IPS-NIHi11 (cell line): Measurements from ENCODE around the gene PTPN14.
A peak's percentile ranks its signal among the peaks of the same experiment; 100 is the strongest.
"Not testable (repeated sequence)": the region's sequence is repeated elsewhere in the genome, so short reads cannot be mapped to it uniquely, and the experiment has no call there.

ENCODE experiments used
- DNase-seq: peaks from one replicate; pipeline ENCODE4 v3.0.0; 2012; ENCODE audit warnings: mixed read lengths, low spot score

Gene PTPN14

DNA sequence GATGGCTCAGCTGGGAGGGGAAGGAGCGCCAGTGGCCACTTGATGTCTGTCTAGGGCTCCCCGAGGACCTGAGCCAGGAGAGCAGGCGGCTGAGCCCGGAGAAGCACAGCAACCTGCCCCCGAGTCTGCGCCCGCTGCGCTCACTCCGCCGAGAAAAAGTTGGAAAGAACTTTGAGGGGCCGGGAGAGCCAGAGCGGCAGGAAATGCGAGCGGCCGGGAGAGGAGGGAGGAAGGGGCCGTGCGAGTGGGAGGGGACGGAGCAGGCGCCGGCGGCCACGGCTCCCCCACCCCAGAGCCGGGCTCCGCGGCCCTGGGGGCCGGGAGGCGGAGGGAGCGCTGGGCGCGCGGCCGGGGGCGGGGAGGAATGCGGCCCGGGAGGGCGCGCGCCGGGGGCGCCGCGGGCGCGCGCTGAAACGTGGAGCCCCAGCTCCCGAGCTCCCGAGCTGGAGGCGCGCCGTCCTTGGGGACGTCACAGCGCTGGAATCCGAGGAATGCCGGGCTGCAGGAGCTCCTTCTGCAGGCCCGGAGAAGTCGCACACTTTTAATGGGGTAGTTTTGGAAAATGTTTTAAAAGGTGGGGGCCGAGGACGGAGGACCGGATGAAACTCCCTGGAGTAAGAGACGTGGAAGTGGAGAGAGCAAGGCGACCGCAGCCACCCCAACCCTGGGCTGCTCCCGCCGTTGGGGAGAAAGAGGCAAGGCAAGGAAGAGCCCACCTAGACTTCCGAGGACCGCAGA, at the start of gene PTPN14:
Gene PTPN14, minus strand, starts transcription at position 167 of the 738 bp plus-strand sequence. CDS start 86,799 bp downstream, outside the sequence.
- DNase-seq, result peak; percentile 96

DNA sequence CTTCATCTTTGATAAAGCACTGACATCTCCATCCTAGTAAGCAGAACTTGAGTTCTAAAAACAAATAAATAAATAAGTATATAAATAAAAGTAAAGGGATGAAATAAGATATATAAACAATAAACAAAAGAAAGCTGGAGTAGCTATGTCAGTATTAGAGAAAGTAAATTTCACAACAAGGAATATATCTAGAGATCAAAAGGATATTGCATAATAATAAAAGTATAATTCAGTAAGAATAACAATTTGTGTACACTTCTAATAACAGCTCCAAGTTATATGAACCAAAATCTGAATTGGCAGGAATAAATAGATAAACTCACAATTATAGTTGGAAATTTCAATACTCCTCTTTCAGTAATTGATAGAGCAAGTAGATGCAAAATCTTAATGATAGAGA, 41.8 kb upstream of the PTPN14 start:
- no peak for DNase-seq

DNA sequence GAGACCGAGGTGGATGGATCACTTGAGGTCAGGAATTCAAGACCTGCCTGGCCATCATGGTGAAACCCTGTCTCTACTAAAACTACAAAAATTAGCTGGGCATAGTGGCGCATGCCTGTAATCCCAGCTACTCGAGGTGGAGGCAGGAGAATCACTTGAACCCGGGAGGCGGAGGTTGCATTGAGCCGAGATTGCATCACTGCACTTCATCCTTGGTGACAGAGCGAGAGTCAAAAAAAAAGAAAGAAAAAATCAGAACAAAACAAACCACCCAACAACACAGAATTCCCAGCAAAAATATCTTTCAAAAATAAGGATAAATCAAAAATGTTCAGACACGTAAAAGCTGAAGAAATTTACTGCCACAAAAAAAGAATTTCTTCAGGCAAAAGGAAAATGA, 40.5 kb upstream of the PTPN14 start:
- not testable (repeated sequence) for DNase-seq

DNA sequence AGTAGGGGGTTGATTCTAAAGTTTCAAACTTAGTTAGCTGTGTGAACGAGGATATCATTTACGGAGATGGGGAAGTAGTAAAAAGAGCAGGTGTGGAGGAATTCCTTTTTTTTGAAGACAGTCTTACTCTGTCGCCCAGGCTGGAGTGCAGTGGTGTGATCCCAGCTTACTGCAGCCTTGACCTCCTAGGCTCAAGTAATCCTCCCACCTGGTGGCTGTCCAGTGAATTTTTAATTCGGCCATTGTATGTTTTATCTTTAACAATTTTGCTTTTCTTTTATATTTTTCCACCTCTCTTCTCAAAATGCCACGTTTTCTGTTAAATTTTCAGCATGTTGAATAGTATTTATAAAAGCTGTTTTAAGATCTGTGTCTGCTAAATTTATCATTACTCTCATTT, 39.3 kb upstream of the PTPN14 start:
- DNase-seq, result no peak

DNA sequence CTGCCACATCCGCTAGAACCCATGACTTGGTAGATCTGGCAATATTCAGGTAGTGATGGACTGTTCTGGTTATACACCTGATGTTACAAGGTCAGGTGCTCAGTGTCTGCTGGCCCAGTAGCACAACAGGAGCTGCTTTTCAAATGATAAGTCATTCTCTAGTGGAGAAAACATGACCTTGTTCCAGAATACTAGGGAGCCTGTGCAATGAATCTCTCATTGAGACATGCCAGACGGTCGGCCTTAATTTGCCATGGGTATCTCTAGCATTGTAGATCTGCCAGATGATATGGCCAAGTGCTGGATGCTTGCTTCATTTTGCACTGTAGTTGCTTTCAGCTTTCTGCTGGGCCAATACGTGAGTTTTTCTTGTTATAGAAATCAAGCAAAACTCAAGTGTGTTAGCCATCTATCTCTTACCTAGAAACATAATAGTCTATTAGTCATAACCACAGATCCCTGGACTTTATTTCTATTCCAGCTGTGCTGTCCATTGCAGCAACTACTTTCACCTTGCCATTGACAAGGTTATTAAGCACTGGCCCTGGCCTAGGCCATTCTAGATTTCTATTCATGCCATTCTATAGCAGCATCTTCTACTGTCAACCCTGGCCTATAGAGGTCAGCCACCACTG, 37.7 kb upstream of the PTPN14 start:
- DNase-seq, result no peak

DNA sequence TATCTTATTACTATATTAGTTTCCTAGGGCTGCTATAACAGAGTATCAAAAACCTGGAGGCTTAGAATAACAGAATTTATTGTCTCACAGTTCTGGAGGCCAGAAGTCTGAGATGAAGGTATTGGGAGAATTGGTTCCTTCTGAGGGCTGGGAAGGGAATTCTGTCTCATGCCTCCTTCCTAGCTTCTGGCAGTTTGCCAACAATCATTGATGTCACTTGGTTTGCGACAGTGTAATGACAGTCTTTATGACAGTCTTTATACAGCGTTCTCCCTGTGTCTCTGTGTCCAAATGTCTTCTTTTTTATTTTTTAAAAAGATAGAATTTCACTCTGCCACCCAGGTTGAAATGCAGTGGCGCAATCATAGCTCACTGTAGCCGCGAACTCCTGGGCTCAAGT, 35.8 kb upstream of the PTPN14 start:
- no peak for DNase-seq

DNA sequence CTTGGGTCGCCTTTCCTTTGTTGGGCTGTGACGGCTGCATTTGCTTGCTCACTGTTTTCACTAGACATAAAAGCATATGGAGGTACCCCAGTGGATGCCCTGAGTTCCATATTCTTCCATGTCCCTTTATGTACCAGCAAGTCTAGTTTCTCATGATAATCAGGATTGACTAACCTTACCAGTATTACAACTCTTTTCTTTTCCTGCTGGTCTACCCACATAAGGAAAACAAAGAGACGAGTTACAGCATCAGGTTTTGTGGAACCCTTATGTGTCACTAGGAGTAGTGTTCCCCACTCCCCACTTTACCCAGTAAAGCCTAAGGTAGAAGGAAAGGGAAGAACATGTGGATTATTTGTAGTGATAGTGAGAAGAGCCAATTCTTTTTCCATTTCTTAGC, 35.2 kb upstream of the PTPN14 start:
- no peak for DNase-seq

DNA sequence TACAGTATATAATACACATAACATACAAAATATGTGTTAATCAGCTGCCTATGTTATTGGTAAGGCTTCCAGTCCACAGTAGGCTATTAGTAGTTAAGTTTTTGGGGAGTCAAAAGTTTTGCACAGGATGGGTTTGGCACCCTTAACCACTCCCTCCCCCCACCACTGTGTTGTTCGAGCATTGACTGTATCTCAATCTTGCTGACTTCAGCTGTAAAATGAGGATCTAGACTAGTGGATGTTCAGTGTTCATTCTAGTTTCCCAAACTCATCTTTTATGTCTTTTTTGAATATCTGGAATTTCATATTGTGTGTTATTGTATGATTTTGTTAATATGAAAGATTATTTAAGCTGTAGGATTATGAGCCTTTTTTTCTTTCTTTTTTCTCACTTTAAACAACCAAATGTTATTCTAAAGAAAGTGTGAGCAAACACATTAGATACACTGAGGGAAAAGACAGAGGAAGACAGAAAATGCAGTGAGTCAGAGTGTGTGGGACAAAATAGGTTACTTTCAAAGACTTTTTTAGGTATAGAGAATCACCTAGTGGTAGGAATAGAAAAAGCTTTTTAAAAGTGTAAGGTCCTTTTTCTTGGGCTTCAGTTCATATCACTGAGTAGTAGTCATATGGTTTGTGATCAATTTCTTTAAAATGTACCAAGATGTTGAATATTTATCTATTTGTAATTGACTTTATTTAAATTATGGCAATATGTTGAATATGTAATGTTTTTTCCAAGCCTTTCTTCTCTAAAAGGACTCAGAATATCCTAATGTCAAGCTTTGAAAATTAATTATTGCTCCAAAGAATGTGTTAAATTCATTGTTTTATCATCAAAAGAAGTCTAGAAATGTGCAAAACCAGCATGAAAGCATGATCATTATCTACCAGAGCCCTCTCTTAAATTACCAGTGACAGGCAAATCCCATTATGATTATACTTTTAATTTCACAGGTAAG, 33.7 kb upstream of the PTPN14 start:
- DNase-seq, result peak; percentile 37

DNA sequence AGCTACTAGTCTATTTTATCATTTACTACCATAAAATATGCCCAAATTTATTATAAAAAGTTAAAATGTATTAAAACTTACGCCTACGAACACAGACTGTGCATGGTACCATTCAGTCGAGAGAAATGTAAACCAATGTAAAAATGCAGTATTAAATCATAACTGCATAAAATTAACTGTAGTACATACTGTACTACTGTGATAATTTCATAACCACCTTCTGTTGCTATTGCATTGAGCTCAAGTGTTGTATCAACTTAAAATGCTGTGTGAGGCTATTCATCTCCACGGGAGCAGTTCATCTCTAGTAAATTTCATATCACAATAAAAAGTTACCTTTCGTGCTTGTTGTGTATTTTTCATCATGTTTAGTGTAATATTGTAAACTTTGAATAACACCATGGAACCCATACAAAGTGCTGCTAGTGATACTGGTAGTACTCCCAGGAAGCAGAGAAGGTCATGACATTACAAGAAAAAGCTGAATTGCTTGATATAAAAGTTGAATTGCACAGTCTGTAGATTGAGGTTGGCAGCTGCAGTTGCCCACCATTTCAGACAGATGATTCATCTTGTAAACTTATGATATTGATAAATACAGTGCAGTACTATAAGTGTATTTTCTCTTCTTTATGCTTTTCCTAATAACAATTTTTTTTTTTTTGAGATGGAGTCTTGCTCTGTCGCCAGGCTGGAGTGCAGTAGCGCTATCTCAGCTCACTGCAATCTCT, 32.6 kb upstream of the PTPN14 start:
- no peak for DNase-seq

DNA sequence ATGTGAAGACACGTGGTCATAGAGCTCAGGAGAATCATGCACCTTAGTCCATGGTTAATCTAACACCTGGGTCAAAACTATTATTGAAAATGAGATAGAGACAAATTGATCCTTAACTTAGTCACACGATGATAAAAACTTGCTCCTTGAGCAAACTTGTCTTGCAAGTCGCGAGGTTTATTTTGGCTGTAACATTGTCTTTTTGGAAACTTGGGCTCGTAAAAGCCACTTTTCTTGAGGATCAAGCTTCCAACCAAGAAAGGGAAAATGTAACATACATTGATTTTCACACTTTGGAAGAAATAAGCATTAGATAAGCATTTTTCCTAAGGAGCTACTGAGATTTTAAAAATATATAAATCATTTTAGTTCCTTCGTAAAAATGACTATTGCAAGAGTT, 31.7 kb upstream of the PTPN14 start:
- DNase-seq, result no peak

DNA sequence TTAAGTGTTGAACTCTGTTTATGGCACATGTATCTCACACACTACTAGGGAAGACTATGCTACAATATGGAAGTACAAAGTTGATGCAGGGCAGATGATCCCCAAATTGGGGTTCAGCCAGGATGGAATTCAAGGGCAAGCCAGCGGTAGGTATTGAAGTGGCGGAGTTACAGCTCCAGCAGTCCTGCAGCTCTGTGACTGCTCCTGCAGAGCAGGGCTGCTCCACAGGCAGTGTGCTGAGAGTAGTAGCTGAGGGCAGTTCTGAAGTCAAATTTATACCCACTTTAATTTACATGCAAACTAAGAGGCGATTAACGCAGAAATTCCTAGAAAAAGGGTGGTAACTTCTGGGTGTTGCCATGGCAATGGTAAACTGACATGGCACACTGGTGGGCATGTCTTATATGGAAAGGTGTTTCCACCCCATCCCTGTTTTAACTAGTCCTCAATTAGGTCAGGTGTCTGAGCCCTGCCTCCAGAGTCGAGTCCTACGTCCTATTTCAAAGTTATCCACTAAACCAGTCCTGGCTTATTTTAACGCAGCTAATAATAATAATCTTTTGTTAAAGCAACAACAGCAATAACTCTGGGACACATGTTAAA, 31.0 kb upstream of the PTPN14 start:
- DNase-seq, result no peak

DNA sequence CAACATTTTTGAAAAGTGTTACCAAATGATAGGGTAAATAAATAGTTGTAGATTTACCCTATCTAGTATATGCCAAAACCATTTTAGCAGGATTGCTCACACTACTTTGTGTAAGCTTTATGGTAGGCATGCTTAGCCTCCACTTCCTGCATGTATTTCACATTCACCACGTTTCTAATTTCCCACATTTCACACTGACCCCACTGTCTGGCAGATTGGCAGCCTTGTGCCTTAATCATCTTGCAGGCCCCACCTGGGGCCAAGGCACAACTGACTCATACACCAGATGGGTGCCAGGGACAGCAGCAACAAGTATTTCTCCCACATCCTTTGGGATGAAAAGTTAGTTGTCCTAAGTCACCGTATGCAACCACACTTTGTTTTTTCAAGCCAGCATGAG, 30.4 kb upstream of the PTPN14 start:
- DNase-seq, result peak; percentile 16

DNA sequence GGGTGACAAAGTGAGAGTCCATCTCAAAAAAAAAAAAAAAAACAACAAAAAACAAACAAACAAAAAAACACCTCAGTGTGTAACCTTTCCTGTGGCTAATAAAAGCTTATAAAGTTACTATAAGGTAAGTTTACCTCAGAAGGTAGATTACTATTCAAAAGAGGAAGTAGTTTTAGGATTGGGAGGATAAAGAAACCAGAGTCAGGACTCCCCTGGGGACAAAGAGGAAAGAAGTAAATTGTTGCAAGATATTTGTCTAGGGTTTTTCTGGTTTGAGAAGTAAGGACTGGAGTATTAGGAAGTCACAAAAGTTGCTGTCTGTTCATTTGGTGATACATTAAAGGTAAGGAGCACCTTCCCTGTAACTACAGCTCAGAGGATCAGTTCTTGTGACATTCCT, 27.8 kb upstream of the PTPN14 start:
- no peak for DNase-seq

DNA sequence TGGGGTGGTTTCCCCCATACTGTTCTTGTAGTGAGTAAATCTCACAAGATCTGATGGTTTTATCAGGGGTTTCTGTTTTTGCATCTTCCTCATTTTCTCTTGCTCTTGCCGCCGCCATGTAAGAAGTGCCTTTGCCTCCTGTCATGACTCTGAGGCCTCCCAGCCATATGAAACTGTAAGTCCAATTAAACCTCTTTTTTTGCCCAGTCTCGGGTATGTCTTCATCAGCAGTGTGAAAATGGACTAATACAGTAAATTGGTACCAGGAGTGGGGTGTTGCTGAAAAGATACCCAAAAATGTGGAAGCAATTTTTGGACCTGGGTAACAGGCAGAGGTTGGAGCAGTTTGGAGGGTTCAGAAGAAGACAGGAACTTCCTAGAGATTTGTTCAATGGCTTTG, 24.7 kb upstream of the PTPN14 start:
- DNase-seq, result not testable (repeated sequence)

DNA sequence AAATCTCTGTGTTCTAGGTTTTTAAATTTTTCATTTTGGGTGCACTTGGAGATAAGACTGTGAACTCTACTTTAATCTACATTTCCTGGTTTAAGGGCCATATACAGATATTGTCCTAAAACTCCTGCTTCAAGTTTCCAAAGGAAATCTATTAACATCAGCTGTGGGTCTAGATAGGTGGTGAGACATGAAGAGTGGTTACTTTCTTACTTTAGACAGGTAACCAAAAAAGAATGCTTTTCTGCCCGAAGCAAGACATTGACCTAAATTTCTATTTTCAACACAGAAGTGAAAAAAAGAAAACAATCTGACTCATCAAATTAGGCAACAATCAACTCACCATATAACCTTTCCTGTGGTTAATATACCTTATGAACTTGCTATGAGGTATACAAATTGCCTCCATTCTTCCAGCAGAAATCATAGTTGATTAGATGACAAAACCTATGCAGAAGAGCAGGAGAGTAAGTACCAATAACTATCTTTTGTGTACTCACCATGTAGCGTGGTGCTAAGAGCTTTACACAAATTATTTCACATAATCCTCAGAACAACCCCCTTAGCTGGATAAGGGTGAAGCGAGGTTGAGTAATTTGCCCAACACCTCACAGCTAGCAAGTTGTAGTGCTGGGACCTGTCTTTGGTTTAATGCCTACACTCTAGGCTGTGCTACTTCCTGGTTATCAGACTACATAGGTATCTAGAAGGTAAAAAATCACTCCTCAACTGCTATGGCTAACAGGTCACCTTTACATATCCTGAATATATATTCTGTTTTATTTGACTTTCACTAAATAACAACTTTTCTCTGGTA, 23.4 kb upstream of the PTPN14 start:
- DNase-seq, result no peak

DNA sequence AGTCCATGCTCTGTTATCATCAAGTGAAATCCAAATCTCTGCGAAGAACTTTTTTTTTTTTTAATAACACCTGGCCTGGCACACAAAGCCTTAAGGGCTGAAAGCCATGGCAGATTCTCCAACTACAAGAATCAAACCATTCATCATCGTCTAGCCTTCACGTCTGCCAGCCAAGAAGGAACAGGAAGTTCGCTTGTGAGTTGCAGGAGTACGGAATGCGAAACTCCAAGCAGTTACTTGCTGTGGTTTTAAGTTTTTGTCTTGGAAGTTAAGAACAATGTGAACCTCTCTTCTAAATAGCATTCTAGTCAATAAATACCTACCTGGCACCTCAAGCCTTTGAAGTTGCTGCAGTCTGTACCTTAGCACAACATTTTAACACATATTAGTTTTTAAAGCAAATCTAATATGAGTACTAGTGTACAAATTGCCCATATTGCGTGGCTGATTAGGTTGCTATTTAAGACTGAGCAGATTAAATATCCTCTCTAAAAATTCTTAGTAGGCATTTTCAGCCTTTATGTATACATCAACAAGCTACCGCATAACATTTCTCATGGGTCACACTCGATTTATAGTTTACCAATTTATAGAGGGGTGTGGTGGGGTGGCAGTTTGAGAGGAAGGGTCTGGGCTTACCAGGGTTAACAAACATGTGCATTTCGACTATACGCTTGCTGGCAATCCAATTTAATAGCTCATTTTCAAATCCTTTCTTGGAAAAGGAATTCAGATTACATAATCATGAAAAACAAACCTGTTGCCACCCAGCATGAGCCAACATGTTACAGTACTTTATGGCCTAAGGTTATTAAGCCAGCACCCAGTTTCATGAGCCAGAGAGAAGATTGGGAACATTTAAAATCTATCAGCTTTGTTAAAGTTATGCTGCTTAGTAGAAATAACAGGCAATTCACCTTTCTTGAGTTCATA, 22.2 kb upstream of the PTPN14 start:
- no peak for DNase-seq

DNA sequence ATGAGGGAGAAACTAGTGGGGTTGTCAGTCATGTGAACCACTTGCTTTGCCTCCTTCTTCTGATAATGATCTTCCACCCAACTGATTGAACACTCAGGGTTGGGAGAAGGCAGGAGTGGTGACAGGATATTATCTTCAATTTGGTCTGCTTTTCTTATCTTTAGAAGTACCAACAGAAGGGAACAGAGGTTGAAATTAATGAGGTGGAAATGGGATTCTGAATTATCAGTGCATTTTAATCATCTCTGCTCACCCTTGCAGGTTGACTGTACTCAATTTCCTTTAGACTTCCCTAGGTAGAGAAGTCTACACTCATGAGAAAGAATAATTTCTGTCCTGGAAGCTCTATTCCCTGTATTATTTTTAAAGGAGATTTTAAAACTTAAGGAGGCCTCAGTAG, 19.9 kb upstream of the PTPN14 start:
- no peak for DNase-seq

DNA sequence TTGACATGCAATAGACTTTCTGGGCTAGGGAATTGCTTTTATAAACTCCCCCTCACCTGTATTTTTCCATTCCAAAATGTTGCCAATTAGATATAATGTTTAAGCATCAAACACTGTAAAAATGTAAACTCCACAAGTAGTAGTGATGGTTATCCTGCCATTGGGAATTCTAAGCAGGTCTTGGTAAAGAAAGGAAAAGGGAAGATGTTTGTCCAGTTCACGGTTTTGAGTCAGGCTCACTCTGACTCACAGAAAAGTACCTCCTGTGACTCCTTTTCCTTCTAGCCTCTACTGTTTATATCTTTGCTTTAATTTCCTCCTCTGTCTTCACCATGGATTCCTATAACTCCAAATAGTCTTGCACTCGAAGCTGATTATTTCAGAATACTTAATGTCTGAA, 19.0 kb upstream of the PTPN14 start:
- DNase-seq, result no peak

DNA sequence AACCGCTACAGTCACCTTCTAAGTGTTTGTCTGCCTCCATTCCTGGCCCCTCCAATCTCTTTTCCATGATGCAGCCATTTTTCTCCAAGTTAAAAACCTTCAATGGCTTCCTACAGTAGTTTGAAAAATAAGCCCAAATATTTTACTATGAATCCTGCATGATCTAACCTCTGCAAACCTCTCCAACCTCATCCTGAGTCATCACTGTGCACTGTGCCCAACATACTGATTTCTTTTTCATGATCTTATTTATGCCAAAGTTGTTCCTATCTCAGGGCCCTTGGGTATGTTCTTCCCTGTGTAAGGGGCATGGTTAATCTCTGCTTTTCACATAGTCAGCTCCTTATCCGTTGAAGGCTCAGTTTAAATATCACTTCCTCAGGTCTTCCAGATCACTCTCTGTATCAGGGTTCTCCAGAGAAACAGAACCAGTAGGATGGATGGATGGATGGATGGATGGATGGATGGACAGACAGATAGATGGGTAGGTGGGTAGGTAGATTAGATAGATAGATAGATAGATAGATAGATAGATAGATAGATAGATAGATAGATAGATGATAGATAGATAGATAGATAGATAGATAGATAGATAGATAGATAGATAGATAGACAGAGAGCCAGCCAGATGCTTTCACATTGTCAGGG, 18.1 kb upstream of the PTPN14 start:
- no peak for DNase-seq
